CD4-positive, alpha-beta T cell treated with Interferon gamma for 1 hour (primary cell): ENCODE measurements around the gene RGR.

Experiments used
- DNase-seq: peaks from one replicate; pipeline ENCODE4 v3.0.0-alpha.2; 2020

Gene RGR

GRCh38 chr10:84224411-84225028 lies 20.3 kb upstream of the RGR start:
- DNase-seq: no peak

GRCh38 chr10:84225427-84226173 lies 19.3 kb upstream of the RGR start, which contains the start of gene LRIT2:
Gene LRIT2, minus strand, starts transcription at chr10:84225544. Its CDS starts 24 bp downstream, at chr10:84225520.
- DNase-seq: no peak

GRCh38 chr10:84226616-84227015 lies 18.2 kb upstream of the RGR start:
- DNase-seq: no peak

- no peak for DNase-seq
Measured at GRCh38 chr10:84227810-84228209, 17.0 kb upstream of the RGR start.

GRCh38 chr10:84230359-84230758 lies 14.5 kb upstream of the RGR start:
- no peak for DNase-seq

- DNase-seq: no peak
Measured at GRCh38 chr10:84232376-84232775, 12.5 kb upstream of the RGR start.

- DNase-seq: no peak
Measured at GRCh38 chr10:84233940-84234339, 10.9 kb upstream of the RGR start.

GRCh38 chr10:84234479-84234878 lies 10.4 kb upstream of the RGR start:
- DNase-seq: no peak

- DNase-seq: no peak
Measured at GRCh38 chr10:84235096-84235495, 9.8 kb upstream of the RGR start.

GRCh38 chr10:84236807-84237198 lies 8.1 kb upstream of the RGR start:
- DNase-seq: no peak

- DNase-seq: no peak
Measured at GRCh38 chr10:84237199-84238051, 7.4 kb upstream of the RGR start.

- DNase-seq: no peak
Measured at GRCh38 chr10:84238909-84239308, 5.9 kb upstream of the RGR start.

GRCh38 chr10:84241185-84241790 lies 3.6 kb upstream of the RGR start, which contains the start of gene LRIT1:
Gene LRIT1, minus strand, starts transcription at chr10:84241546. Its CDS starts 107 bp downstream, at chr10:84241439.
- no peak for DNase-seq

GRCh38 chr10:84243759-84244158 lies 1.1 kb upstream of the RGR start:
- no peak for DNase-seq

- no peak for DNase-seq
Measured at GRCh38 chr10:84247496-84247895, 2.6 kb downstream of the RGR start.

GRCh38 chr10:84248794-84249193 lies 3.9 kb downstream of the RGR start:
- DNase-seq: no peak

- no peak for DNase-seq
Measured at GRCh38 chr10:84254552-84255478, 10.0 kb downstream of the RGR start.

- no peak for DNase-seq
Measured at GRCh38 chr10:84256510-84257342, 11.9 kb downstream of the RGR start.

GRCh38 chr10:84257343-84258020 lies 12.6 kb downstream of the RGR start:
- DNase-seq: no peak

GRCh38 chr10:84258034-84258695 lies 13.3 kb downstream of the RGR start:
- DNase-seq: no peak
